Stimulated activated CD4-positive, alpha-beta T cell treated with anti-CD3 and anti-CD28 coated beads, Interleukin-1b, Interleukin-23, amount 100 ng/mL, for 1 hour (primary cell): ENCODE measurements around the gene LRRC38.
"Not testable (repeated sequence)": the region's sequence is repeated elsewhere in the genome, so short reads cannot be mapped to it uniquely, and the experiment has no call there.

ENCODE experiments used
- DNase-seq, 2 donors: peaks; one replicate each; pipeline ENCODE4 v3.0.0-alpha.2; 2020; ENCODE audit warnings: low read depth in 2 of 2

The LRRC38 gene, protein sequence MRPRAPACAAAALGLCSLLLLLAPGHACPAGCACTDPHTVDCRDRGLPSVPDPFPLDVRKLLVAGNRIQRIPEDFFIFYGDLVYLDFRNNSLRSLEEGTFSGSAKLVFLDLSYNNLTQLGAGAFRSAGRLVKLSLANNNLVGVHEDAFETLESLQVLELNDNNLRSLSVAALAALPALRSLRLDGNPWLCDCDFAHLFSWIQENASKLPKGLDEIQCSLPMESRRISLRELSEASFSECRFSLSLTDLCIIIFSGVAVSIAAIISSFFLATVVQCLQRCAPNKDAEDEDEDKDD

GRCh38 chr1:13513895-13514546 lies at the start of gene LRRC38:
Gene LRRC38 (minus strand): TSS chr1:13514003. CDS start chr1:13513593, 410 bp downstream.
- DNase-seq: no peak

GRCh38 chr1:13562981-13563380 lies 49.2 kb upstream of the LRRC38 start:
- not testable (repeated sequence) for DNase-seq

DNA sequence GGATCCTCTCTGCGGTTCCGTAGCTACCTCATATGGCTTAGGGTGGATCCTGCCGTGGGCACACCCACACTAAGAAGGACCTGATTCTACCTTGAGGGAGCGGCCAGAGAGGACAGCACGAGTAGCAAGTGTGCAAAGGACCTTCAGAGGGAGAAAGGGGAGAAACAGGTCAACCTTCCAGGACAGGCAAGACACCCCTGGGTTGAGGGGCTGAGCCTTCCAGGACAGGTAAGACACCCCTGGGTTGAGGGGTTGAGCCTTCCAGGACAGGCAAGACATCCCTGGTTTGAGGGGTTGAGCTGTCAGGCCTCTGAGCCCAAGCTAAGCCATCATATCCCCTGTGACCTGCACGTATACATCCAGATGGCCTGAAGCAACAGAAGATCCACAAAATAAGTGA lies 46.7 kb upstream of the LRRC38 start:
- DNase-seq: no peak

DNA sequence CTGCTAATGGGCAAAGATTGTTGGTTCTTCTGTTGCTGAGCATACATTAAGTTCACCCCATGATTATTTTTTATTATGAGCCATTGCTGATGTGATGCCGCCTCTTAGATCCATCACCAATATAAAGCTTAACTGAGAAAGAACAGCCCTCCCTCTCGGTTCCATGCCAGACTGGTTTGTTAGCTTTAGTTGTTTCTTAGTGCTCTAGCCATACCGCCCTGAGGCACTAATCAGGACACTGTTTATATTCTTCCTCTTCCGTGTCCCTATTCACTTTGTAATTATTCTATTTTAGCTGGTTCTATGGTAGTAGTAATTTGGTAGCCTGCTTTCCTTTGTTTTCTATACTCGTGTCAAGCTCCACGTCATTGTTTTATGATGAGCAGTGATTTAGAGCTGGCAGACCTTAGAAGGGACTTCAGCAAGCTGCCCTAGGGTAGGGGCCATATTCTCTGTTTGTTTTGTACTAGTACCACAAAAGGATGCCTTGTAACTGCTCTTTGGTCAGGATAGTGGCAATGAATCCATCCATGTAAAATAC lies 42.5 kb upstream of the LRRC38 start:
- no peak for DNase-seq

DNA sequence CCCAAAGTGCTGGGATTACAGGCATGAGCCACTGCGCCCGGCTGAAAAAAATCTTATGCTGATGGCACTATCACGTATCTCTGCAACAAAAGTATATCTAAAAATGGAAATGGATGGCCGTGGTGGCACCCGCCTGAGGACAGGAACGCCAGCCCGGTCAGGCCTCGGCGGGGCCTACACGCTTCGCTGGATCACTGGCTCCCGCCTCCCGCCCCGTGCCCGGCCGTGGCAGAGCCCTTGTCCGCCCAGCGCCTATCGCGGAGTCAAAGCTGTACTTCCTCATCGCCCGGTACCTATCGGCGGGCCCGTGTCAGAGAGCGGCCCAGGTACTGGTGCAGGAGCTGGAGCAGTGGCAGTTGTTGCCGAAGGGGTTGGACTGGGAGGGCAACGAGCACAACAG lies 41.0 kb upstream of the LRRC38 start:
- no peak for DNase-seq

GRCh38 chr1:13550663-13551062 lies 36.9 kb upstream of the LRRC38 start:
- no peak for DNase-seq

- DNase-seq: no peak
These were observed 35.7 kb upstream of the LRRC38 start for GRCh38 chr1:13549521-13549920.

- no peak for DNase-seq
These were observed 35.2 kb upstream of the LRRC38 start for GRCh38 chr1:13549021-13549420.

DNA sequence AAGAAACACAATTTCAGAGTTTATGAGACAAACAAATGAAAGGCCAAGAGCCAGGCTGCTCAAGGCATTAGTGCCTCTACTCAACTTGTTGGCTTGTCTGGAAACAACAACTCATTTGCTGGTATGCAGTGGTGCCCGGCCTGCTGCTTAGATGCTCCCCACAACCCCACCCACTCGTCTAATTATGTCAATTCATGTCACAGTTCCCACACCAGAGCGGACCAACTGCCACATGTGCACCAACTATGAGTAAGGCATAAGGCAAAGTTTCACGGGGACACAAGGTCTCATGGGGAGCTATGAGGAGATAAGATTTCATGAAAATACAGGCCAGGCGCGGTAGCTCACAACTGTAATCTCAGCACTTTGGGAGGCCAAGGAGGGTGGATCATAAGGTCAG lies 34.5 kb upstream of the LRRC38 start:
- no peak for DNase-seq

DNA sequence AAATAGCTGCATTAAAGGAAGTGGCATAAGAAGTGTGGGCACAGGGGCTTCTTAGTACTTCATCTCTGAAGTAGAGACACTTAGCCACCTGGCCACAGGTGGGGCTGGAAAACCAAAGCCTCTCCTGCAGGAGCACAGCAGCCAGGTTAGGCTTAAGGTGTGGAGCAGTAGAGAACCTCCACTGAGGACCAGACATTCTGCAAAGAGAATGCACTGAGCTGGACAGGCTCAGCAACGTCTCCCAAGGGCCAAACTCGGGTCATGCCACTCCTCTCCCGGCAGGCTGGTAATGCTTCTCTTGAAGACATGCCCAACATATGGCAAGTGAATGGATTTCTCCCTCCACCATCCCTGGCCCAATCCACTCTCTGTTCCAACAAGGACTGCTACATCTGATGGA lies 33.0 kb upstream of the LRRC38 start:
- no peak for DNase-seq

GRCh38 chr1:13544221-13544556 lies 30.4 kb upstream of the LRRC38 start:
- no peak for DNase-seq

GRCh38 chr1:13543451-13544220 lies 29.8 kb upstream of the LRRC38 start:
- DNase-seq: no peak

DNA sequence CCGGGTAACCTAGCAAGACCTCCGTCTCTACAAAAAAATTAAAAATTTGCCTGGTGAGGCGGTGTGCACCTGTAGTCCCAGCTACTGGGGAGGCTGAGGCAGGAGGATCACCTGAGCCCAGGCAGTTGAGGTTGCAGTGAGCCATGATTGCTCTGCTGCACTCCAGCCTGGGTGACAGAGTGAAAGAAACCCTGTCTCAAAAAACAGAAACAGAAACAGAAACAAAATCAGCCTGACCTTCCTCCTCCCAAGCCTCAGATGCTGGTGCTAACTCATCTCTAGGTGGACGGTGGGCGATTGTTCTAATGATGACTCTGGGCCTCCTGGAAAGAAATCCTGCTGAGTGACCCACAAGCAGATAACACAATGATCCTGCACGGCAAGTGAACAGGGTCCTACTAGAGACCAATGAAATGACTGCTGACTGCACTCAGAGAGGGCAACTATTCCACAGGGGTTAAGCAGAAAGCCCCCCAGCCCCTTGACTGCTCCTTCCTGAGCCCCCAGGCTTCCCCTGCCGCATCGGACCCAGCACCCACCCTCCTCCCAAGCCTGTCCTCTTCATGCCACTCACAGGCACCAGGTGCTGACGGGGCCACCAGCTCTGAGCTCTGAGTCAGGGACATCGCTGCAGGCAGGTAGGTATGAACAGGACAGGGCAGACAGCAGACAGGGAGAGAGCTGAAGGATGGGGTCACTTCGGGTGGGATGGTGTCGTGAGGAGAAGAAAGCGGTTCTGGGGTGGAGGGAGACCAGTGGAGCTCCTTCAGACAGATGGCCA lies 27.8 kb upstream of the LRRC38 start:
- DNase-seq: no peak

GRCh38 chr1:13540866-13541265 lies 27.1 kb upstream of the LRRC38 start:
- DNase-seq: no peak

GRCh38 chr1:13539683-13540082 lies 25.9 kb upstream of the LRRC38 start:
- DNase-seq: no peak

- no peak for DNase-seq
These were observed 25.0 kb upstream of the LRRC38 start for GRCh38 chr1:13538832-13539231.

DNA sequence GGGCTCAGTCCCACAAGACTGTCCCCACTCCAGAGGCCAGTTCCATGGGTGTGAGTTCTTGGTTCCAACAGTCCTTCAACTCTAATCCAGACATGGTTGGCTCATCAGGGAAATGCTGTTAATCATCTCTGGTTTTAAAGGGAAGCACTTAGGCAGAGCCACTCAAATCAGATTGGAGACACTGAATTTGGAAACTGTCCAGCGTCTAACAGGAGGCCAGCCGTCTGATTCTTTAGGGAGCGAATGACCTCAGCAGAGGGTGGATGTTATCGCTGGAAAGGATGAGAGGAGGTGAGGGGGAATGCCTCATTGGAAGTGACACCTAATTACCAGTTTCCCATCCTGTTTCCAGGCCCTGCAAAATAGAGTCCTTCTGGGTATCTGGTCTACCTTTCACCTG lies 22.8 kb upstream of the LRRC38 start:
- DNase-seq: no peak

DNA sequence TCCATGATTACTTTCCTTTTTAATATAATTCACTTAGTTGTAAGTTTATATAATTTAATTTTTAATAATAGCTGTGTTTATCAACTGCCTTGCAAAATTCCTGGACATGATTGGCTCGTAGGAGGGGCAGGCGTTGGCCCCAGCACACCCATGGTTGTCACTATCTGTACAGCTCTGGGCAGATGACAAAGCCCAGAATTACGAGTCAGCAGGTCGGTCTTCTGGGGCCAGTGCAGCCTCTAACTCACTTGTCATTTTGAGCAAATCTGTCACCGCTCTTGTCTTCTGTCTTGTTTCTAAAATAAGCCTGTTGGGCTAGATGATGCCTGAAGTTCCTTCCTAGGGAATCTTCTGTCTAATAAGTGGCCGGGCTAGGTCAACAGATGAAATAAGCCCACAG lies 21.4 kb upstream of the LRRC38 start:
- DNase-seq: no peak

DNA sequence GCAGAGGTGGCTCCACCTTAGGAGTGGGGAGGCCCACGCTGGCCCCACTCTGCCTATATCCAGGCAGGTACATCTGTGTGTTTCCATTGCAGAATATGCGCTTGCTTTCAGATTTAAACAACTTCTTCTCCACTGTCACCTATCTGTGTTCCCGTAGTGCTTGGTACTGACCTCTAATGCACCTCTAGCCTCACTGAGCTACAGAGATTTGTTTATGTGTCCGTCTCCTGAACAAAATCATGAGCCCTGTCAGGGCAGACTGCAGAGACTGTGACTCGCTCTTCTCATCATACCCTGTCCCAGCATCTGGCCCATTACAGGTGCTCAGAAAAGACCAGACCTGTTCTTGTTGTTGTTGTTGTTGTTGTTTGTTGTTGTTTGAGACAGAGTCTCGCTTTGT lies 14.5 kb upstream of the LRRC38 start:
- no peak for DNase-seq

- no peak for DNase-seq
These were observed 10.1 kb upstream of the LRRC38 start for GRCh38 chr1:13523780-13524477.

DNA sequence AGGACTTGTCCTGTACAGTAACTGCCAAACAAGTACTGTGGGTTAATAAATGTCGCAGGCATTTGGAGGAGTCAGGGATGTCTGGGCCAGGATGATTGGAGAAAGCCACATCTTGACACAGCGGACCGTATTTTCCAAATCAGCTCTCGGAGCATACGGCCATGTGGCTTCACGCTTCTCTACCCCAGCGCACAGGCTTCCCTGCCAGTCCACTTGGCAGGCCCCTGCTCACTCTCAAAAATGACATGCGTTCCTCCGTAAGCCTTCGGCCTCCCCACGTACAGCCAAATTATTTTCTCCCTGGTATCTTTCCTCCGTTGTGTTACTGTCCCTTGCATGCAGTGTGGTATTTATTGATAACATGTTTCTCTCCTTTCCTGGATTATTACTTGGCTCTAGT lies 7.2 kb upstream of the LRRC38 start:
- no peak for DNase-seq
